ENCODE results near the gene AP3B2. TPM values are rescaled to one million over a fixed set of nuclear protein-coding genes. Genes with fewer than 3 reads are reported as not detected.

The AP3B2 gene, protein sequence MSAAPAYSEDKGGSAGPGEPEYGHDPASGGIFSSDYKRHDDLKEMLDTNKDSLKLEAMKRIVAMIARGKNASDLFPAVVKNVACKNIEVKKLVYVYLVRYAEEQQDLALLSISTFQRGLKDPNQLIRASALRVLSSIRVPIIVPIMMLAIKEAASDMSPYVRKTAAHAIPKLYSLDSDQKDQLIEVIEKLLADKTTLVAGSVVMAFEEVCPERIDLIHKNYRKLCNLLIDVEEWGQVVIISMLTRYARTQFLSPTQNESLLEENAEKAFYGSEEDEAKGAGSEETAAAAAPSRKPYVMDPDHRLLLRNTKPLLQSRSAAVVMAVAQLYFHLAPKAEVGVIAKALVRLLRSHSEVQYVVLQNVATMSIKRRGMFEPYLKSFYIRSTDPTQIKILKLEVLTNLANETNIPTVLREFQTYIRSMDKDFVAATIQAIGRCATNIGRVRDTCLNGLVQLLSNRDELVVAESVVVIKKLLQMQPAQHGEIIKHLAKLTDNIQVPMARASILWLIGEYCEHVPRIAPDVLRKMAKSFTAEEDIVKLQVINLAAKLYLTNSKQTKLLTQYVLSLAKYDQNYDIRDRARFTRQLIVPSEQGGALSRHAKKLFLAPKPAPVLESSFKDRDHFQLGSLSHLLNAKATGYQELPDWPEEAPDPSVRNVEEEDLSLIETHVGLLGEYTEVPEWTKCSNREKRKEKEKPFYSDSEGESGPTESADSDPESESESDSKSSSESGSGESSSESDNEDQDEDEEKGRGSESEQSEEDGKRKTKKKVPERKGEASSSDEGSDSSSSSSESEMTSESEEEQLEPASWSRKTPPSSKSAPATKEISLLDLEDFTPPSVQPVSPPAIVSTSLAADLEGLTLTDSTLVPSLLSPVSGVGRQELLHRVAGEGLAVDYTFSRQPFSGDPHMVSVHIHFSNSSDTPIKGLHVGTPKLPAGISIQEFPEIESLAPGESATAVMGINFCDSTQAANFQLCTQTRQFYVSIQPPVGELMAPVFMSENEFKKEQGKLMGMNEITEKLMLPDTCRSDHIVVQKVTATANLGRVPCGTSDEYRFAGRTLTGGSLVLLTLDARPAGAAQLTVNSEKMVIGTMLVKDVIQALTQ
- under 1 TPM in 1 of 2 donors, not detected in 1; 0.92 TPM for total RNA-seq

DNA sequence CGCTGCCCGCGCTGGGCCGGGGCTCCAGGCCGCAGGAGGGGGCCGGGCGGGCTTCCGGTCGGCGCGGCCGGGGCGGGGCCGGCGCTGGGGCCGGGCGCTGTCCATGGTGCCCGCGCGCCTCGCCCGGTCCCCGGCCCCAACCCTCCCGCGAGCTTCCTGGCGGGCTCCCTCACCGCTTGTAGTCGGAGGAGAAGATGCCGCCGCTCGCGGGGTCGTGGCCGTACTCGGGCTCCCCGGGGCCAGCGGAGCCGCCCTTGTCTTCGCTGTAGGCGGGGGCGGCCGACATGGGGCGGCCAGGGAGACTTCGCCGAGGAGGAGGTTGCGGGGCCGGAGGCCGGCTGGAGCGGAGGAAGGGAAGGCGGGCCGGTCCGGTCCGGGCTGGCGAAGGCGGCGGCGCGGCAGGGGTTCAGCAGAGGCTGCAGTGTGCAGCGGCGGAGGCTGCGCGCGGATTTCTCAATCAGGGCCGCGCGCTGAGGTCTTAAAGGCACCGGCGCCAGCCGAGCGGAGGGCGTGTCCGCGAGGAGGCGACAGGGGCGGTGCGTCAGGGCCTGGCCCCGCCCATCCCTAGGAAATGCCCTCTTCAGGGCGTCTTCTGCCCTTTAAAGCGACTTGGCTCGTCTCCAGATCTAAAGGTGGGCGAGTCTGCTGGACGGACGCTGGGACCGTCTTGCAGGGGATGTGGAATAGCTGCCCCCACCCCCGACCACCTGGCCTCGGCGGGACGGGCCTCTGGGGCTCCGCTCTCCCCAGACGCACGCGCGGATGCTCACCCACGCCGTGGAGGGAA is at the start of gene AP3B2:
TSS of gene AP3B2 (minus strand) at position 455 of the 787 bp plus-strand sequence. CDS start at position 286, 169 bp downstream.
- DNase-seq (ENCODE audit: low spot score) (no peak), ATAC-seq (ENCODE audit: insufficient number of reproducible peaks, low FRiP score, low read depth) (peak; percentile 43)
- Histone ChIP-seq H3K27ac (no peak within 1 kb of the TSS), H3K27me3 (replicated peaks; ENCODE audit: insufficient read depth) (no peaks in the 10 kb centered on the region), H3K9me3 (no peaks in the 10 kb centered on the region), H3K4me3 (peak within 1 kb of the TSS; percentile 76), H3K4me1 (ENCODE audit: control insufficient read depth in 1 of 2, low read depth in 2 of 2) (peaks cover 5 to 10% of the 10 kb centered on the region in 2 donors), H3K36me3 (no peaks in the 10 kb centered on the region)
- TF ChIP-seq, protein P1, sequence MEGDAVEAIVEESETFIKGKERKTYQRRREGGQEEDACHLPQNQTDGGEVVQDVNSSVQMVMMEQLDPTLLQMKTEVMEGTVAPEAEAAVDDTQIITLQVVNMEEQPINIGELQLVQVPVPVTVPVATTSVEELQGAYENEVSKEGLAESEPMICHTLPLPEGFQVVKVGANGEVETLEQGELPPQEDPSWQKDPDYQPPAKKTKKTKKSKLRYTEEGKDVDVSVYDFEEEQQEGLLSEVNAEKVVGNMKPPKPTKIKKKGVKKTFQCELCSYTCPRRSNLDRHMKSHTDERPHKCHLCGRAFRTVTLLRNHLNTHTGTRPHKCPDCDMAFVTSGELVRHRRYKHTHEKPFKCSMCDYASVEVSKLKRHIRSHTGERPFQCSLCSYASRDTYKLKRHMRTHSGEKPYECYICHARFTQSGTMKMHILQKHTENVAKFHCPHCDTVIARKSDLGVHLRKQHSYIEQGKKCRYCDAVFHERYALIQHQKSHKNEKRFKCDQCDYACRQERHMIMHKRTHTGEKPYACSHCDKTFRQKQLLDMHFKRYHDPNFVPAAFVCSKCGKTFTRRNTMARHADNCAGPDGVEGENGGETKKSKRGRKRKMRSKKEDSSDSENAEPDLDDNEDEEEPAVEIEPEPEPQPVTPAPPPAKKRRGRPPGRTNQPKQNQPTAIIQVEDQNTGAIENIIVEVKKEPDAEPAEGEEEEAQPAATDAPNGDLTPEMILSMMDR (IDR thresholded peaks at IDR 0.05) = no peak

DNA sequence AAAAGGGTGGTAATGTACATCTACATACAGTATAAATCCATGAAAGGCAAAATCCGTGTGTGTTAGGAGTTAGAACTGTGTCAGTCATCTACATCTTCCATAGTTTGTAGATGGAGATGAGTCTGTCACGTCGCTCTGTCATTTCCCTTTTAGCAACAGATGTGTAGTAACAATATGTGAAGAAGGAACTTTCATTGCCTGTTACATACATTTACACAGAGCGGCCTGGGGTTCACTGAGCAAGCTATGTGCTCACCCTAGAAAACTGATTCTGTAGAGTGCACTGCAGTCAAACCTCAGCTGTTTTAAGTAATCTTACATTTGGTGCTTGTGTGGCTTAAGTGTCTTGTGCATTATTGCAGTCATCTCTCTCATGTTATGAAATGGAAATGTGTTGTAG is 41.6 kb upstream of the AP3B2 start:
- no peak for ATAC-seq (ENCODE audit: insufficient number of reproducible peaks, low FRiP score, low read depth)
- TF ChIP-seq, protein P1 (IDR thresholded peaks at IDR 0.05) = no peak
- H3K27ac ChIP-seq = no peak overlapping the region

DNA sequence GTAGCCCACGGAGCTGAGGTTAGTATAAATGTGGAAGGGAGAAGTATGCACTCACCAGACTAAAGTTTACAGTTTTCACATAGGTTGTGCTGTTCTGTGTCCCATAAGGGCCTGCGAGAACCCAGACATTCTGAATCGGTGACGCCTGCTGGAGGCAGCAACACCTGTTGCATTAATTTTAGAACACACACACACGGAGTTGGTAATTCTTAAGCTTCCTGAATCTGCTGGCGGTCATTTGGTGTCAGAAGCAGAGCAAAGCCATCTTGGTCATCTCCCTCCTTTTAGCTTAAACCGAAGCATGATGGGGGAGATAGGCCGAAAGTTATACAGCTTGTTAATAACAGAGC is 41.1 kb upstream of the AP3B2 start:
- Histone ChIP-seq H3K27ac (peak overlapping the region; percentile 68 to 79), H3K27me3 (replicated peaks; ENCODE audit: insufficient read depth) (no peaks in the 10 kb centered on the region), H3K4me3 (peak overlapping the region; percentile 77), H3K4me1 (ENCODE audit: control insufficient read depth in 1 of 2, low read depth in 2 of 2) (peaks cover 7 to 19% of the 10 kb centered on the region in 2 donors), H3K9me3 (no peaks in the 10 kb centered on the region), H3K36me3 (peaks cover 6% of the 10 kb centered on the region)
- TF ChIP-seq, protein P1 (IDR thresholded peaks at IDR 0.05) = no peak
- no peak for DNase-seq (ENCODE audit: low spot score)
- ATAC-seq (ENCODE audit: insufficient number of reproducible peaks, low FRiP score, low read depth) = no peak

More for the DNA sequence above, 41.6 kb upstream of the AP3B2 start:
- Histone ChIP-seq H3K4me3 (peak overlapping the region; percentile 77), H3K27me3 (replicated peaks; ENCODE audit: insufficient read depth) (no peaks in the 10 kb centered on the region), H3K36me3 (peaks cover 10% of the 10 kb centered on the region), H3K4me1 (ENCODE audit: control insufficient read depth in 1 of 2, low read depth in 2 of 2) (peaks cover 7 to 19% of the 10 kb centered on the region in 2 donors), H3K9me3 (no peaks in the 10 kb centered on the region)
- no peak for DNase-seq (ENCODE audit: low spot score)

DNA sequence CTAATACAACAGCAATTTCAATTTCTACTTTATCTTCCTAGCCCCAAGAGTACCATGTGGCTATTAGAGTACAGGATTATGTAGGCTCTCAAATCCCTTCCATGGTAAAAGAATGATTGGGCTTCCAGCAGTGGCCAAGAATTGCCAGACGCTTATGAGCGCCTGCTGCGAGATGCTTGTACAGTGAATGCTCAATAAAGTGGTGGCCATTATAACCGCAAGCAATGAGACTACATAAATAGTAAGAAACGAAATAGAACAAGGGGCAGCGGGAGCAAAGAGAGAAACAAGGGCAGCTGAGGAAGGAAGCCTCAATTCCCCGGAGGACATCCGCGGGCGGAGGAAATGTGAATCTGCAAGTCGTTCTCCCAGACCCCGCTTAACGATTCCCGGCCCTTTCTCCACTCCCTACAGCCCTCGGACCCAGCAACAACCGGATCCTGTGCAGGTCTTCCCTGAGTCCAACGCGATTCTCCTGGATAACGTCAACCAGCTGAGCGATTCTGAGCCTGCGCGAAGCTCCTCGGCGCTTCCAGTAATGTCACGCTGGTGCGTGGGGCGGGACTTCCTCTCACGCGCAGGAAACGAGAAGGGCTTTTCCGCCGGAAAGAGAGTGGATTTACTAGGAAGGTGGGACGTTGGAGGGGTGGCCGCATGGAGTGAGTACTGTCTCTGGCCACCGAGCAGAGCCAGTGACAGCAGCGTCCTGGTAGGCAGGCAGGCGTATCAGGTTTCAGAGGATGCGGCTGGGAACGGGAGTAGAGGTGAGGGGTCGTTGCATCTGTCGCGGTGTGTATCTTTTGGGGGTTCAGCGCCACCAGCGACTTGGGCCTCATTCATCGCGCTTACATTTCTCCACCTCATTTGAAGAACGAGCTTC is 40.5 kb upstream of the AP3B2 start:
- Histone ChIP-seq H3K9me3 (no peaks in the 10 kb centered on the region), H3K4me3 (peak overlapping the region; percentile 77), H3K36me3 (no peaks in the 10 kb centered on the region), H3K4me1 (ENCODE audit: control insufficient read depth in 1 of 2, low read depth in 2 of 2) (peaks cover 7 to 19% of the 10 kb centered on the region in 2 donors), H3K27ac (peak overlapping the region; percentile 68 to 79), H3K27me3 (replicated peaks; ENCODE audit: insufficient read depth) (no peaks in the 10 kb centered on the region)
- peak; percentile 77 for ATAC-seq (ENCODE audit: insufficient number of reproducible peaks, low FRiP score, low read depth)
- TF ChIP-seq, protein P1 (IDR thresholded peaks at IDR 0.05) = no peak
- DNase-seq (ENCODE audit: low spot score) = peak; percentile 59
